ENCODE measurements around the gene TMEM26.

DNA sequence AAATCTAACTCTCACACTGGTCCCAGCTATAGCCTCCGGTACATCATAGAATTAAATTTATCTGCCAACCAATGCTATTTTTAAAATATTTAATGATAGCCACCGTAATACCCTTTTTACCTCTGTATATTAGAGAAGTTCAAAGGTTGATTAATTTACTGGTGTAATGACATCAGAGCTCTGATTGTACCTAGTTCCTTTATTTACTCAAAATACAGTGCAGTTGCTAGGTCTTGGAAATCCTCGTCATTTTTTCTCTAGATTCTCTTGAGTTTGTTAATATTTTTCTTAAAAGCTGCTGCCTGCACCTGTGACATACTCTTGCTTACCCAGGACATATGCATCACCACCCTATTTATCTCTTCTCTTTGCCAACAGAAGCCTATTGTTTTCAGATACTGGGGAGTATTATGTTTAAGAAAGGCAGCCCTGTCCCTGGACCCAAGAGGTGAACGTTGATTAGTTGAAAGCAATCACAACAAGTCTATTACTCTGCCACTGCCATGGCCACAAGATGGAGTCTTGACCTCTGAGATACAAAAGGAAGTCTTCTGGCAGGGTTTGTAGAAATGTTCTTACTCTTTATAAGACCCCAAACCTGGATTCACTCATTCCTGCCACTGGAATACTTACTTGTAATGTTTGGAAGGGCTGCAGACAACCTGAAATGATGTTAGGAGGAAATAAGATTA is 25.6 kb upstream of the TMEM26 start:
- TF ChIP-seq, protein P1, sequence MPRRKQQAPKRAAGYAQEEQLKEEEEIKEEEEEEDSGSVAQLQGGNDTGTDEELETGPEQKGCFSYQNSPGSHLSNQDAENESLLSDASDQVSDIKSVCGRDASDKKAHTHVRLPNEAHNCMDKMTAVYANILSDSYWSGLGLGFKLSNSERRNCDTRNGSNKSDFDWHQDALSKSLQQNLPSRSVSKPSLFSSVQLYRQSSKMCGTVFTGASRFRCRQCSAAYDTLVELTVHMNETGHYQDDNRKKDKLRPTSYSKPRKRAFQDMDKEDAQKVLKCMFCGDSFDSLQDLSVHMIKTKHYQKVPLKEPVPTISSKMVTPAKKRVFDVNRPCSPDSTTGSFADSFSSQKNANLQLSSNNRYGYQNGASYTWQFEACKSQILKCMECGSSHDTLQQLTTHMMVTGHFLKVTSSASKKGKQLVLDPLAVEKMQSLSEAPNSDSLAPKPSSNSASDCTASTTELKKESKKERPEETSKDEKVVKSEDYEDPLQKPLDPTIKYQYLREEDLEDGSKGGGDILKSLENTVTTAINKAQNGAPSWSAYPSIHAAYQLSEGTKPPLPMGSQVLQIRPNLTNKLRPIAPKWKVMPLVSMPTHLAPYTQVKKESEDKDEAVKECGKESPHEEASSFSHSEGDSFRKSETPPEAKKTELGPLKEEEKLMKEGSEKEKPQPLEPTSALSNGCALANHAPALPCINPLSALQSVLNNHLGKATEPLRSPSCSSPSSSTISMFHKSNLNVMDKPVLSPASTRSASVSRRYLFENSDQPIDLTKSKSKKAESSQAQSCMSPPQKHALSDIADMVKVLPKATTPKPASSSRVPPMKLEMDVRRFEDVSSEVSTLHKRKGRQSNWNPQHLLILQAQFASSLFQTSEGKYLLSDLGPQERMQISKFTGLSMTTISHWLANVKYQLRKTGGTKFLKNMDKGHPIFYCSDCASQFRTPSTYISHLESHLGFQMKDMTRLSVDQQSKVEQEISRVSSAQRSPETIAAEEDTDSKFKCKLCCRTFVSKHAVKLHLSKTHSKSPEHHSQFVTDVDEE (CRISPR knock-in tag; IDR thresholded peaks at IDR 0.05), result no peak
- TF ChIP-seq ESRRG (CRISPR knock-in tag; IDR thresholded peaks at IDR 0.05) (no peak), TOX (CRISPR knock-in tag; IDR thresholded peaks at IDR 0.05; ENCODE audit: borderline replicate concordance) (no peak), ZC3H10 (CRISPR knock-in tag; IDR thresholded peaks at IDR 0.05) (no peak), RARB (CRISPR knock-in tag; IDR thresholded peaks at IDR 0.05) (no peak), CSDC2 (CRISPR knock-in tag; IDR thresholded peaks at IDR 0.05) (no peak), ZNF565 (CRISPR knock-in tag; conservative IDR thresholded peaks at IDR 0.05; ENCODE audit: low read depth) (no peak)
- TF ChIP-seq, protein P2, sequence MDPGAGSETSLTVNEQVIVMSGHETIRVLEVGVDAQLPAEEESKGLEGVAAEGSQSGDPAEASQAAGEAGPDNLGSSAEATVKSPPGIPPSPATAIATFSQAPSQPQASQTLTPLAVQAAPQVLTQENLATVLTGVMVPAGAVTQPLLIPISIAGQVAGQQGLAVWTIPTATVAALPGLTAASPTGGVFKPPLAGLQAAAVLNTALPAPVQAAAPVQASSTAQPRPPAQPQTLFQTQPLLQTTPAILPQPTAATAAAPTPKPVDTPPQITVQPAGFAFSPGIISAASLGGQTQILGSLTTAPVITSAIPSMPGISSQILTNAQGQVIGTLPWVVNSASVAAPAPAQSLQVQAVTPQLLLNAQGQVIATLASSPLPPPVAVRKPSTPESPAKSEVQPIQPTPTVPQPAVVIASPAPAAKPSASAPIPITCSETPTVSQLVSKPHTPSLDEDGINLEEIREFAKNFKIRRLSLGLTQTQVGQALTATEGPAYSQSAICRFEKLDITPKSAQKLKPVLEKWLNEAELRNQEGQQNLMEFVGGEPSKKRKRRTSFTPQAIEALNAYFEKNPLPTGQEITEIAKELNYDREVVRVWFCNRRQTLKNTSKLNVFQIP (CRISPR knock-in tag; IDR thresholded peaks at IDR 0.05; ENCODE audit: borderline replicate concordance, low read depth), result no peak
